NCI-H1436 (cell line): ENCODE measurements around the gene LMX1B.

Experiments
- DNase-seq: peaks from one replicate; lab custom pipeline; 2025; lab: John Stamatoyannopoulos, UW

The LMX1B gene

DNA sequence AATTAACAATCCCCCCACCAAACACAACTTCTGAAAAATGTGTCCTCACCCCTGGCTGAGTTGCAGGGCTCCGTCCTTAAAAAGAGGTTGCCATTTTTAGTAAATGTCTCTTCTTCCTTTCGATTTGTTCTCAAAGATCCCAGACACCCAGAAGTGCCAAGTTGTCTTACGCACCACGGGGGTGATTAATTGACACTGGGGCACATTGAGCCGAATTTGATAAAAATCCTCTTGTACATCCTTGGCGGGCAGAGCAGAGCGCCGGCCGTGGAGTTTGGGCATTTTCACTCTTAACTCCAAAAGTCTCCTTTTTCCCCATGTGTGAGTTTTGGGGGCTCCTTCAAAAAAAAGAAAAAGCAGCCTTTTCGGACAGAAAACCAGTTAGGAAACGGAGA is 4.5 kb downstream of the LMX1B start:
- no peak for DNase-seq

DNA sequence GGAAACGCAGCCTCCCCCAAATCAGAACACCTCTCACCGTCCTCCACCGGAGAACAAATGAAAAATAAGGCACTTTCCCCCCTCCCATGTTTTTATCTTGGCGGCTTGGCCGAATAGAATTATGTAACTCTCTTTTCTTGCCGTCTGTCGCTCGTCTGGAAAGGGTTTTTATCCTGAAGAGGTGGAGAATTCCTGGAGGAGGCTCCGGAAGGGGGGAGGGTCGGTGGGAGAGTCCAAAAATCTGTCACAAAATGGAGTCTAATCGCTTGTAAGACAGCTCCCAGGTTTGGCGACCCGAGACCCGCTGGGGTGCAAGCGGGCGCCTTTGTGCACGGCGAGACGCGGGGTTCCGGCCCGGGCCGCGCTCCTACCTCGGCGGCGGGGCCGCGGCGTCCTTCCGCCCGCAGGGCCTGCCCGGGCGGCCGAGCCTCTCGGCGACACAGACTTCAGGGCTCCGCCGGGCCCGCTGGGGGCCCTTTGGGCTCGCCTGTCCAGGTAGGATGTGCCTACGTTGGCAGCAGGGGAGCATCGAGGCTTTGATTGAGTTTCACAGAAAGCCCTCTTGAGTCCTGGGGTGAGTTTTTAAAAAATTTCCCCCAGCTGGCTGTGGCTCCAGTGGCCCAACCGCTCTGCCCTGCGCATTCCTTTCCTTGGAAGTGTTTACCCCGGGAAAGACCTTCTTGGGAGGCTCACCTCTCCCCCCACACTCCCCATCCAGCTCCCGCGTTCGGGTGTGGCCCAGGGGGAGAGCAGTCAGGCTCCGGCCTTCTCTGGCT is 5.0 kb downstream of the LMX1B start:
- DNase-seq: no peak

GRCh38 chr9:126619361-126620135 is 5.8 kb downstream of the LMX1B start:
- no peak for DNase-seq

DNA sequence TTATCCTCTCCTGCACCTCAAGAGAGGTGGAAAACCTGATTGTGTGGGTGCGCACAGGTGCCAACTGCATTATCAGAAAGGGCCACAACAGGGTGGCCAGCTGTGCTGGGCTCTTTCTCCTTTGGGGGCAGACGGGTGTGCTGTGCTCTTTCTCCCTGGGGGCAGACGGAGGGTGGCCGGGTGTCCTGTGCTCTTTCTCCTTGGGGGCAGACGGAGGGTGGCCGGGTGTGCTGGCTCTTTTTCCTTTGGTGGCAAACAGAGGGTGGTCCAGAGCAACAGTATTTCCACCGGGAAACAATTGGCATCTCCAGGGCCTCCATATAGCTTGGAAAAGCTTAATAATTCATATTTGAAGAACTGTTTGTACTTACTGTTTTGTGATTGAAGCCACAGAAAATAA is 6.8 kb downstream of the LMX1B start:
- DNase-seq: no peak

DNA sequence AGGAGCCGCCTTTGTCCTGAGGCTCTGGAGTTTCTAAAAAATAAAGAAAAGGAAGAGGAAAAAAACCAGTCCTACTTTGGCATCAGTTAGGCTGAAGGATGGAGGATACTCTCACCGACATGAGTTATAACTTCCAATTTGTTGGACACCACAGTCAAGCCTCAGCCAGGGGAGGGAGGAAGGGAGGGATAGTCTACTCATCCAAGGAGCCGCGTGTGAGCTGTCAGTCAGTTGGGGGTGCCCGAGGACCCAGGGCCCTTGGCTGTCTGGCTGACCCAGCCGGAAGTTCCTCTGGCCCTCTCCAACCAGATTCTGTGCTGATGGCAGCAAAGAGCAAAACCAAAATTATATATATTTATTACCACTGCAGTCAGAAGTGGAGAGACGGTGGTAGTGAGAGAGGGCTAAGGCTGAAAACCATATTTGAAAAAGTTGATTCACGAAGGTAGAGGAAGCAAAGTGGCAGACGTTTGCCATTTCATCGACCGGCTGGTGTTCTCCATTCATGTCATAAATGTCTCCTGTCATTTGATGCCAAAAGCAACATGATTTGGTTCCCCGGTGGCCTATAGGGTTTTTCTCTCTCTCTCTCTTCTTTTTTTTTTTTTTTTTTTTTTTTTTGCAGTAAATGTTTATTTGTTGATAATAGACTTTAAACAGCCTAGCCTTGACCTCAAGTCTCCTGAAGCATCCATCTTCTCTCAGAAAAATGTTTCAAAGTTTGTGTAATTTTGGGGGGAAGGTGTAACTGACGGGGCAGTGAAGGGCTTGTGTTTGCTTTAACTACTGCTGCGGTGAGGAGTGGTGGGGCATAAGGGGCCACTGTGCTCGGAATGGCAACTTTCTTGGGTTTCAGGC is 7.6 kb downstream of the LMX1B start:
- DNase-seq: no peak

DNA sequence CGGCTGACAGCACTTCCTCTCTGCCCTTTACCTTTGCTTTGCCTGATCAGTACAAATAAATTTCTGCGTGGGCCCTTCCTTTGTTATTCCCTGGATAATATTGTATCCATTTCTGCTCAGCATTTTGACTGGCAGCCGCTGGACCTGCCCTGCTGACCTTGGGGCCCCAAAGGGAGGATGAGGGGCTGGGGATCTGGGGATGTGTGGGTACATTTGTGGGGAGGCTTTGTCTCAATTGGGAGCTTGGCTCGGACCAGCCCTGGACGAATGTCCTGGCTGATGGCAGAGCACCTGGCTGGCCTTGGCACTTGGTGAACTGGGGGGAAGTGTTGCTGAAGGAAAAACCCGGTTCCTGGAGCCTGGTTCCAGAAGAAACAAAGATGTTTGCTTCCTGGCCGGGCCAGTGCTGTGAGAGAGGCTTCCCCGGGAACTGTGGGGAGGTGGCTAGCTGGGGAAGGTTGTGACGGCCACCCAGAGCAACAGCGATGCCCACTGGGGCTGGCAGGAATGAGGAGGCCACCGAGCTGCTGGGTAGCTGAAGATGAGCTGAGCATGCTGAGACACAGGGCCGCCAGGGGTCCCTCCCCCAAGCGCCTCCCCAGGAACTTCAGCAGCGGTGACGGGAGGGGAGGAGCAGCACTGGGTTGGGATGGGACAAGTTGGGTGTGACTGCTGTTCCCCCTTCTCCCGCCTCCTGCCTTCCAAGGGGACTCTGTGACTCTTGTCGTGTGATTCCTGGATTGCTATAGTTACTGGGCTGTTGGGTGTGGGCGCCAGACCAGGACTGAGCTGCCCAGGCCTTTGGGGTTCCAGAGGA is 8.4 kb downstream of the LMX1B start:
- no peak for DNase-seq

GRCh38 chr9:126623314-126623666 is 9.6 kb downstream of the LMX1B start:
- no peak for DNase-seq

DNA sequence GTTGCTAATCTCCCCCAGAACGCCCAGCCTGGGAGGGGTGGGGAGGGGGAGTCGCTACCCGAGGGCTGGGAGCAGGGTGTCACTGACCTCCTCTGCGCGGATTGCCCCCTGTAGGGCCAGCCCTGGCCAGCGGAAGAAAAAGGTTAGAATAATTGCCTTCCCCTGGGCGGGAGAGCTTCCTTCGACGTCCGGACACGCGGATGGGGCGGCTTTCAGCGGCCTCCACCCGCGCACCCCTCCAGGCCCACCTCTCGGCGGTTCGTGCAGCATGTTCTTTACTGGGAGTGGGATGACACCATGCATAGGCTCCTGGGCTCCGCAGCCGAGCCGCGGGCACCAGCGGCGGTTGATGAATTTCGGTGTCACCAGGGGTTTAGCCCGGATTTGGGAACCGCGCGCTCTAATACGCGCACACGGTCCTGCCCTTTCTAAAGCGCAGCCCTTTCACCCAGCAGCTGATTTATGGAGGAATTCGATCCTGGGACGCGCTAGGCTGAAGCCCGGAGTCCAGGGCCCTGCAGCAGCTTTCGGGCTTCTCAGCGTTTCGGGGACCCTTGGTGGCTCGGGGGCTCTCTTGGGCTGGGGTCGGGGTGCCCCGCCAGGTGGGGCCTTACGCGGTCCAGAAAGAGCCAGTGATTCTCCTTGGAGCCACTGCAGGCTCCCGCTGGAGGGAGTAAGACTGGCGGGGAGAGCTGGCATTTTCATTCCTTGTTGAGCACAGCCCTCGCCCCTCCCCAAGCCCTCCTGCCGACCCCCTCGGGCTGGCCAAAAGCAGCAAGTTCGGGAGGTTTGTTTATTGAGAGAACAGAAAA is 10.1 kb downstream of the LMX1B start:
- DNase-seq: no peak

- DNase-seq: no peak
These were observed 10.7 kb downstream of the LMX1B start for GRCh38 chr9:126624479-126624826.

DNA sequence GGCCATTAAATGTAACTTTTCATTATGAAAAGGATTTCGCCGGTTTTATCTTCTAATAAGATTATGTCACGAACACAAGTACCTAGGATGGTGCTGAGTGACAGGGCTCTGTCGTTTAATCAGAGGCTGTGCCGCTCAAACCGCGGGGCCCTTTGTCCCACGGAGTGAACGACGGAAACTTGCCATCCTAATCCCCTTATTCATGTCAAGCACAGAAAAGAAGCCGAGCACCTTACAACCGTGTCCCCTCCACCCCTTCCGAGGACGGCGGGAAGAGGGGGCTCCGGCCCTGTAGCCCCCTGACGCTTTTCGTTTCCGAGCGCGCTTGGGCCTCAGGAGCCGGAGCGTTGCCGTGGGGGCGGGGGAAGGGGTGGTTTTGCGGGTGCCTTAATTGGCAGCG is 11.2 kb downstream of the LMX1B start:
- no peak for DNase-seq

DNA sequence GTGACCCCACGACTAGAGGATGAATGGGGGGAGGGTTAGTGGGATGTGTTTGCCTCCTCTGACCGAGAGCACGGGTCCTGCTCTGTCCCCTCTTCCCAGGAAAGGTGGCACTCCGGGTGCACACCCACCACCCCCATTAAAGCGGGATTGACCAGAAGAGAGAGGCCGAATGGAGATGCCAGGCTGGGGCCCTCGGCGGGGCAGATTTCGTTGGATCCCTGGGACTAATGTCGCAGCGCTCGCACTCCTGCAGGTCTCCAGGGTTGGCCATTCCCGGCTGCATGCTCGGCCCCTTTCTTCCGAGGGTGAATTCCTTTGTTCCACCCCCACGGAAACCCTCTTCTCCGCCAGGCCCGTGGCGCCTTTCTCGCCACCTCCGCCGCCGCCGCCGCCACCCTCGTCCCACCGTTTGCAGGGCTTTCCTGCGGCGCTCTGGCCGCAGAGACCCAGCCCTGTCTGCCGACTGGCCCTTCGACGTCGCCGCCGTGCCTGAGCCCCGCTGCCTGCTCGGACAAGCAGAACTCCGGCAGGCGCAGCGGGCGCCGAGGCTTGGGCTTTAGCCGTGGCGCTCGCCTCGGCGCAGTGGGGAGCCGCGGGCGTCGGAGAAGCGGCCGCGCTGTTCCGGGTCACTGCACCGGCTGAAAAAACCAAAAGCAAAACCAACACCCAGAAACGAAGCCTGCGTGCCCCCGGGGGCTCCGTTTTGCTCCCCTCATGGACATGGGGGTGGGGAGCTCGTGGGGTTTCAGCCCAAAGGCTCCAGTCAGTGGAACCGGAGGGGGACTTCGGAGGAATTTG is 11.8 kb downstream of the LMX1B start:
- DNase-seq: no peak

GRCh38 chr9:126626127-126626925 is 12.6 kb downstream of the LMX1B start:
- no peak for DNase-seq

GRCh38 chr9:126626926-126627233 is 13.2 kb downstream of the LMX1B start:
- DNase-seq: no peak

DNA sequence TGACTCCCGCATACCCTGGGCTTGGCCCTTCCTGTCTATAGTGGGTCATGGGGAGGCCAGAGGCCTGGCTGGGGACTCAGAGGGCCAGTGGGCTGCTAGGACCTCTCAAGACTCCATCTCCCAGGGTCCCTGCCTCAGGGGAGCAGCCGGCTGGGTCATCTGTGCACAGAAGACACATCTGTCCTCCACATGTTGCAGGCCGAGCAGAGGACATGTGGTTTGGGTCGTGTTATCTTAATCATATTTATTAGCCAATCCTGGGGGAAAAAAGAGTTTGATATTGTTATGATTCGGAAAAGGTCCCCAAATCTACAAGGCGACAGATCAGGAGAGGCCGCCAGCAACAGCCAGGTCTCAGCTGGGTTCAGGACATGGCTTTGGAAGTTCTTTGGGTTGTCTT is 14.4 kb downstream of the LMX1B start:
- DNase-seq: no peak

DNA sequence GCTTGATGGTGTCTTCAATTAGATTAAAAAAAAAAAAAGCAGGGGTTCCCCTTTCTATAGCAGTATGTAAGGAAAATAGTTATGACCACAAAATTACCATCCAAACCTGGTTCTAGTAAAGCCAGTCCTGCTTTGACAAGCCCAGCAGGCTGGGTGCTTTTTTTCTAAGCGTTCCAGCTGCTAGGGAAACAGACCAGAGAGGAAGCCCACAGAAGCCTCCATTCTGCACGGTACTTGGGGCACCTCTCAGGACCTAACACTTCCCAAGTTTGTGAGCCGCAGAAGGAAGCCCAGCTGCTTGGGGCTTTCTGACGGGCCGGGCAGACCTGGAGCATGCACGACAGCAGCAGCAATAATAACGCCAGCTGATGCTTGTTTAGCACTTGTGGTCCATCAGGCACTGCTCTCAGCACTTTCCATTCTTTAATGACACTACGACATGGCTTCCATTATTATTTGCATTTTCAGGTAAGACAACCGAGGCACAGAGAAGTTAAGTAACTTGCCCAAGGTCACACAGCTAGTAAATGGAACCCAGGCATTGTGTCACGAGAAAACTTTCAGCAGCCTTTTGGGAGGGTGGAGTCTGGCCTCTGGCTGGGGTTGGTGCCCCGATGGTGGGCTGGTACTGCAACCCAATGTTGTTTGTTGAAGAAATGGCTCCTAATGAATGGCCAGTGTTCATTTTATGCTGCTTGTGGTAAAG is 15.4 kb downstream of the LMX1B start:
- no peak for DNase-seq

DNA sequence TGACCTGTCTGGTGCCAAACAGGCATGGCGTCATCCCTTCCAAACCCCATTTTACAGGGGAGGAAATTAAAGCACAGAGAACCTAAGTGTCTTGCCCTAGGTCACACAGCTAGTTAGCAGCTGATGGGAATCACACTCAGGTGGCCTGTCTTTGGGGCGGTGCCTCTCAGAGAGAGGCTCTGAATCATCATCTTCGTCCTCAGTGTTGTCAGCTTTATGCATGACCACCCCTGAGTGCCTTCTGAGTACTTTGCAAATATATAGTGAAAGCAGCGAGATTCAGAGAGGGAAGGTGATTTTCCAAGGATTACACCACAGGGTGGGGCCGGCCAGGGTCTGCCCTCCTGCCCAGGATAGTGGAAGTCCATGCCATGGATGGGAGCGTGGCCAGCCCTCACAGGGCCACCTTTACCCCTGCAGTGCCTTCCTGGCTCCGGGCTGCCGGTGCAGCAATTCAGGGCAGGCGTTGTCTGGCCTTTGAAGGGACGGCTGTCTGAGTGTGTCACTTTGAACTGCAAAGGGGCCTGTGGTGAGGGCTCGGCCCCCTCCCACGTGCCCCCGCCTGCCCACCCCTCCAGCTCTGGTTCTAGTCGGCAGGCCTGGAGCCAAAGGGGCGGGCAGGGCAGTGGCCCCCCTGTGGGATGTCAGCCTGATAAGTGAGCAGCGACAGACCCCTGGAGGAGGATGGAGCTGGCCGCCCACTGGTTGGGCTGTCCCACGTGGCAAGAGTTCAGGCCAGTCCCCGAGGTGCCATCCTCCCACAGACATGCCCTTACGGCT is 16.9 kb downstream of the LMX1B start:
- DNase-seq: no peak

GRCh38 chr9:126631254-126631653 is 17.5 kb downstream of the LMX1B start:
- DNase-seq: no peak

GRCh38 chr9:126633881-126634558 is 20.3 kb downstream of the LMX1B start:
- no peak for DNase-seq
